GM23338 (cell line): ENCODE results near the gene HS6ST2. TPM values are rescaled to one million over a fixed set of nuclear protein-coding genes. Genes with fewer than 3 reads are reported as not detected.

Experiments
- ATAC-seq: fragments of 200-7000 bp; cut with Tn5 transposase; 3 replicates; pipeline ENCODE4 v1.9.1; 2020
- DNase-seq: peaks from one replicate; pipeline ENCODE4 v3.0.0-alpha.2; 2015; ENCODE audit warnings: low spot score
- H2AFZ ChIP-seq: fragments of 200-600 bp; sonication (generic); 2 replicates; pipeline ENCODE4 v1.8.0; 2016; ENCODE audit warnings: antibody characterized with exemption, mild to moderate bottlenecking, moderate library complexity
- H3F3A ChIP-seq: fragments of 200-600 bp; sonication (generic); replicated peaks from 2 replicates; pipeline ENCODE4 v1.8.0; 2017; ENCODE audit warnings: antibody characterized with exemption, mixed run types, low read depth
- H3K27ac ChIP-seq: fragments of 200-600 bp; sonication (generic); 2 replicates; pipeline ENCODE4 v1.6.1; 2016; ENCODE audit warnings: low read depth
- H3K27me3 ChIP-seq: fragments of 200-600 bp; sonication (generic); 2 replicates; pipeline ENCODE4 v1.8.0; 2016; ENCODE audit warnings: mild to moderate bottlenecking, mixed run types, moderate library complexity; ENCODE audit not compliant: insufficient read depth
- H3K36me3 ChIP-seq: fragments of 200-600 bp; sonication (generic); 2 replicates; pipeline ENCODE4 v1.8.0; 2016; ENCODE audit warnings: mild to moderate bottlenecking; ENCODE audit not compliant: insufficient read depth
- H3K4me1 ChIP-seq: fragments of 200-600 bp; sonication (generic); 2 replicates; pipeline ENCODE4 v1.8.0; 2016; ENCODE audit warnings: mild to moderate bottlenecking, moderate library complexity; ENCODE audit not compliant: insufficient read depth
- H3K4me2 ChIP-seq: fragments of 200-600 bp; sonication (generic); 2 replicates; pipeline ENCODE4 v1.7.1; 2017; ENCODE audit warnings: mixed run types
- H3K4me3 ChIP-seq: fragments of 200-600 bp; sonication (generic); 2 replicates; pipeline ENCODE4 v1.6.1; 2016; ENCODE audit warnings: mixed run types
- H3K79me2 ChIP-seq: fragments of 200-600 bp; sonication (generic); replicated peaks from 2 replicates; pipeline ENCODE4 v1.8.0; 2017; ENCODE audit warnings: mild to moderate bottlenecking; ENCODE audit not compliant: insufficient read depth
- H3K9me2 ChIP-seq: fragments of 200-600 bp; sonication (generic); 2 replicates; pipeline ENCODE4 v1.8.0; 2017; ENCODE audit not compliant: insufficient read depth
- H4K20me1 ChIP-seq: fragments of 200-600 bp; sonication (generic); replicated peaks from 2 replicates; pipeline ENCODE4 v1.8.0; 2017; ENCODE audit warnings: mild to moderate bottlenecking; ENCODE audit not compliant: insufficient read depth
- H3K27ac Mint-ChIP-seq: 2 replicates; pipeline ENCODE4 v1.8.0; 2020; ENCODE audit warnings: inconsistent platforms, mild to moderate bottlenecking, moderate library complexity, mixed read lengths
- H3K27me3 Mint-ChIP-seq: 3 replicates; pipeline ENCODE4 v1.8.0; 2022; ENCODE audit warnings: low read depth, mild to moderate bottlenecking, moderate library complexity, mixed read lengths, inconsistent platforms; ENCODE audit not compliant: insufficient read depth, poor library complexity
- H3K36me3 Mint-ChIP-seq: 3 replicates; pipeline ENCODE4 v1.8.0; 2021; ENCODE audit warnings: low read depth, mild to moderate bottlenecking, inconsistent platforms, moderate library complexity, mixed read lengths
- H3K4me1 Mint-ChIP-seq: 3 replicates; pipeline ENCODE4 v1.8.0; 2020; ENCODE audit warnings: mild to moderate bottlenecking, inconsistent platforms, mixed read lengths
- H3K4me3 Mint-ChIP-seq: 3 replicates; pipeline ENCODE4 v1.8.0; 2021; ENCODE audit warnings: moderate library complexity, mild to moderate bottlenecking, inconsistent platforms, mixed read lengths
- H3K9me3 Mint-ChIP-seq: 3 replicates; pipeline ENCODE4 v1.8.0; 2020; ENCODE audit warnings: moderate library complexity, mild to moderate bottlenecking, inconsistent platforms, mixed read lengths
- CREB1 ChIP-seq: fragments of 250-450 bp; sonication (Bioruptor Pico); IDR thresholded peaks from 2 replicates; pipeline ENCODE4 v1.5.0; 2020; ENCODE audit warnings: low read depth, mild to moderate bottlenecking, moderate library complexity
- CTCF ChIP-seq, 2 experiments: fragments of 200-600 bp in 1 of 2; sonication (generic) in 1 of 2; conservative IDR thresholded peaks; 2 replicates each; pipeline versions ENCODE4 v1.5.1 to v1.6.1; 2016 to 2017; ENCODE audit warnings: antibody characterized with exemption in 2 of 2, low read depth in 2 of 2, mild to moderate bottlenecking in 2 of 2, moderate library complexity in 1 of 2
- EZH2 ChIP-seq: fragments of 200-600 bp; sonication (generic); IDR thresholded peaks from one replicate; pipeline ENCODE4 v1.8.0; 2017; ENCODE audit warnings: antibody characterized with exemption, mild to moderate bottlenecking, low read depth; ENCODE audit not compliant: unreplicated experiment
- EZH2phosphoT487 ChIP-seq: fragments of 200-600 bp; sonication (generic); IDR thresholded peaks from one replicate; pipeline ENCODE4 v1.8.1; 2018; ENCODE audit warnings: antibody characterized with exemption; ENCODE audit not compliant: unreplicated experiment
- JUNB ChIP-seq: IDR thresholded peaks from one replicate; pipeline ENCODE4 v1.6.1; 2016; ENCODE audit warnings: antibody characterized with exemption; ENCODE audit not compliant: unreplicated experiment
- NANOG ChIP-seq: IDR thresholded peaks from 2 replicates; pipeline ENCODE4 v1.6.1; 2016; ENCODE audit warnings: antibody characterized with exemption, borderline replicate concordance
- POLR2AphosphoS5 ChIP-seq: IDR thresholded peaks from 2 replicates; pipeline ENCODE4 v1.6.1; 2016; ENCODE audit warnings: antibody characterized with exemption, low read depth
- REST ChIP-seq: IDR thresholded peaks from one replicate; pipeline ENCODE4 v1.6.1; 2018; ENCODE audit warnings: antibody characterized with exemption; ENCODE audit not compliant: unreplicated experiment
- STAT1 ChIP-seq: IDR thresholded peaks from one replicate; pipeline ENCODE4 v1.6.1; 2016; ENCODE audit warnings: antibody characterized with exemption; ENCODE audit not compliant: unreplicated experiment
- ZNF114 ChIP-seq: fragments of 250-450 bp; sonication (Bioruptor Pico); IDR thresholded peaks from 2 replicates; pipeline ENCODE4 v1.5.0; 2020; ENCODE audit warnings: mild to moderate bottlenecking, moderate library complexity
- ZNF331 ChIP-seq: fragments of 250-450 bp; sonication (Bioruptor Pico); IDR thresholded peaks from 2 replicates; pipeline ENCODE4 v1.5.0; 2020; ENCODE audit warnings: low read depth, mild to moderate bottlenecking, moderate library complexity
- polyA plus RNA-seq: library from polyadenylated mRNA; unstranded; fragments of >200 nt; fragmentation: Nextera tagmentation; extraction: Ambion mirVana; gene quantifications from 2 replicates; pipeline ENCODE4 v1.2.1, GENCODE V29; 2016
- total RNA-seq: library from RNA; depleted of rRNA; stranded (reverse); fragments of >200 nt; shearing (Covaris generic); gene quantifications from 2 replicates; pipeline ENCODE4 v1.2.3, GENCODE V29; 2014
- TF ChIP-seq, protein P1 (sequence below): IDR thresholded peaks from 2 replicates; pipeline ENCODE4 v1.6.1; 2016; ENCODE audit warnings: antibody characterized with exemption
- TF ChIP-seq, protein P2 (sequence below): fragments of 250-450 bp; sonication (Bioruptor Pico); IDR thresholded peaks from 2 replicates; pipeline ENCODE4 v1.5.0; 2020; ENCODE audit warnings: mild to moderate bottlenecking, moderate library complexity

The HS6ST2 gene
- total and polyA plus RNA-seq, 2 experiments from 2014 or later: 0.82 to 4.8 TPM

DNA sequence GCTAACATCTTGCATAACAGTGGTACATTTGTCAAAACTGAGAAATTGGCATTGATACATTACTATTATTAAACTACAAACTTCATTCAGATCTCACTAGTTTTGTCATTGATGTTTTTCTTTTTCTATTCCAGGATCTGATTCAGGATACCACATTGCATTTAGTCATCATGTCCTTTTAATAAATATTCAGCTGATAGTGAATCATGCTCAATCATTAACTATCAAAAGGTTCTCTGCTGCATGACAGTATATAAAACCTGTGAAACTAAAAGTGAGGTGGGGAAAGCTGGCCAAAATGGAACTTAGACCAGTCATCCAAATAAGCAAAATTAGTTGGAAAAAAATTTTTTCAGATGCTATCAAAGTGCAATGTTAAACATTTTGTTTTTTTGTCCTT, 28.1 kb upstream of the HS6ST2 start:
- no peaks in the 10 kb centered on the region for H4K20me1 ChIP-seq
- H3K4me2 ChIP-seq: no peak overlapping the region
- H3K4me3 ChIP-seq: no peak overlapping the region
- no peaks in the 10 kb centered on the region for H3K79me2 ChIP-seq
- H3K4me1 ChIP-seq: no peaks in the 10 kb centered on the region
- no peaks in the 10 kb centered on the region for H3K27me3 ChIP-seq
- no peaks in the 10 kb centered on the region for H3K36me3 ChIP-seq
- TF ChIP-seq ZNF114: no peak
- no peak for TF ChIP-seq CTCF (conservative IDR thresholded peaks at IDR 0.05; ENCODE audit: low read depth in 2 of 2)
- TF ChIP-seq STAT1: no peak
- no peak for TF ChIP-seq EZH2phosphoT487
- no peak for TF ChIP-seq REST
- TF ChIP-seq JUNB: no peak
- TF ChIP-seq, protein P1, sequence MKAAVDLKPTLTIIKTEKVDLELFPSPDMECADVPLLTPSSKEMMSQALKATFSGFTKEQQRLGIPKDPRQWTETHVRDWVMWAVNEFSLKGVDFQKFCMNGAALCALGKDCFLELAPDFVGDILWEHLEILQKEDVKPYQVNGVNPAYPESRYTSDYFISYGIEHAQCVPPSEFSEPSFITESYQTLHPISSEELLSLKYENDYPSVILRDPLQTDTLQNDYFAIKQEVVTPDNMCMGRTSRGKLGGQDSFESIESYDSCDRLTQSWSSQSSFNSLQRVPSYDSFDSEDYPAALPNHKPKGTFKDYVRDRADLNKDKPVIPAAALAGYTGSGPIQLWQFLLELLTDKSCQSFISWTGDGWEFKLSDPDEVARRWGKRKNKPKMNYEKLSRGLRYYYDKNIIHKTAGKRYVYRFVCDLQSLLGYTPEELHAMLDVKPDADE: no peak
- no peak for TF ChIP-seq CREB1 (CRISPR knock-in tag)
- no peak for TF ChIP-seq EZH2
- TF ChIP-seq, protein P2, sequence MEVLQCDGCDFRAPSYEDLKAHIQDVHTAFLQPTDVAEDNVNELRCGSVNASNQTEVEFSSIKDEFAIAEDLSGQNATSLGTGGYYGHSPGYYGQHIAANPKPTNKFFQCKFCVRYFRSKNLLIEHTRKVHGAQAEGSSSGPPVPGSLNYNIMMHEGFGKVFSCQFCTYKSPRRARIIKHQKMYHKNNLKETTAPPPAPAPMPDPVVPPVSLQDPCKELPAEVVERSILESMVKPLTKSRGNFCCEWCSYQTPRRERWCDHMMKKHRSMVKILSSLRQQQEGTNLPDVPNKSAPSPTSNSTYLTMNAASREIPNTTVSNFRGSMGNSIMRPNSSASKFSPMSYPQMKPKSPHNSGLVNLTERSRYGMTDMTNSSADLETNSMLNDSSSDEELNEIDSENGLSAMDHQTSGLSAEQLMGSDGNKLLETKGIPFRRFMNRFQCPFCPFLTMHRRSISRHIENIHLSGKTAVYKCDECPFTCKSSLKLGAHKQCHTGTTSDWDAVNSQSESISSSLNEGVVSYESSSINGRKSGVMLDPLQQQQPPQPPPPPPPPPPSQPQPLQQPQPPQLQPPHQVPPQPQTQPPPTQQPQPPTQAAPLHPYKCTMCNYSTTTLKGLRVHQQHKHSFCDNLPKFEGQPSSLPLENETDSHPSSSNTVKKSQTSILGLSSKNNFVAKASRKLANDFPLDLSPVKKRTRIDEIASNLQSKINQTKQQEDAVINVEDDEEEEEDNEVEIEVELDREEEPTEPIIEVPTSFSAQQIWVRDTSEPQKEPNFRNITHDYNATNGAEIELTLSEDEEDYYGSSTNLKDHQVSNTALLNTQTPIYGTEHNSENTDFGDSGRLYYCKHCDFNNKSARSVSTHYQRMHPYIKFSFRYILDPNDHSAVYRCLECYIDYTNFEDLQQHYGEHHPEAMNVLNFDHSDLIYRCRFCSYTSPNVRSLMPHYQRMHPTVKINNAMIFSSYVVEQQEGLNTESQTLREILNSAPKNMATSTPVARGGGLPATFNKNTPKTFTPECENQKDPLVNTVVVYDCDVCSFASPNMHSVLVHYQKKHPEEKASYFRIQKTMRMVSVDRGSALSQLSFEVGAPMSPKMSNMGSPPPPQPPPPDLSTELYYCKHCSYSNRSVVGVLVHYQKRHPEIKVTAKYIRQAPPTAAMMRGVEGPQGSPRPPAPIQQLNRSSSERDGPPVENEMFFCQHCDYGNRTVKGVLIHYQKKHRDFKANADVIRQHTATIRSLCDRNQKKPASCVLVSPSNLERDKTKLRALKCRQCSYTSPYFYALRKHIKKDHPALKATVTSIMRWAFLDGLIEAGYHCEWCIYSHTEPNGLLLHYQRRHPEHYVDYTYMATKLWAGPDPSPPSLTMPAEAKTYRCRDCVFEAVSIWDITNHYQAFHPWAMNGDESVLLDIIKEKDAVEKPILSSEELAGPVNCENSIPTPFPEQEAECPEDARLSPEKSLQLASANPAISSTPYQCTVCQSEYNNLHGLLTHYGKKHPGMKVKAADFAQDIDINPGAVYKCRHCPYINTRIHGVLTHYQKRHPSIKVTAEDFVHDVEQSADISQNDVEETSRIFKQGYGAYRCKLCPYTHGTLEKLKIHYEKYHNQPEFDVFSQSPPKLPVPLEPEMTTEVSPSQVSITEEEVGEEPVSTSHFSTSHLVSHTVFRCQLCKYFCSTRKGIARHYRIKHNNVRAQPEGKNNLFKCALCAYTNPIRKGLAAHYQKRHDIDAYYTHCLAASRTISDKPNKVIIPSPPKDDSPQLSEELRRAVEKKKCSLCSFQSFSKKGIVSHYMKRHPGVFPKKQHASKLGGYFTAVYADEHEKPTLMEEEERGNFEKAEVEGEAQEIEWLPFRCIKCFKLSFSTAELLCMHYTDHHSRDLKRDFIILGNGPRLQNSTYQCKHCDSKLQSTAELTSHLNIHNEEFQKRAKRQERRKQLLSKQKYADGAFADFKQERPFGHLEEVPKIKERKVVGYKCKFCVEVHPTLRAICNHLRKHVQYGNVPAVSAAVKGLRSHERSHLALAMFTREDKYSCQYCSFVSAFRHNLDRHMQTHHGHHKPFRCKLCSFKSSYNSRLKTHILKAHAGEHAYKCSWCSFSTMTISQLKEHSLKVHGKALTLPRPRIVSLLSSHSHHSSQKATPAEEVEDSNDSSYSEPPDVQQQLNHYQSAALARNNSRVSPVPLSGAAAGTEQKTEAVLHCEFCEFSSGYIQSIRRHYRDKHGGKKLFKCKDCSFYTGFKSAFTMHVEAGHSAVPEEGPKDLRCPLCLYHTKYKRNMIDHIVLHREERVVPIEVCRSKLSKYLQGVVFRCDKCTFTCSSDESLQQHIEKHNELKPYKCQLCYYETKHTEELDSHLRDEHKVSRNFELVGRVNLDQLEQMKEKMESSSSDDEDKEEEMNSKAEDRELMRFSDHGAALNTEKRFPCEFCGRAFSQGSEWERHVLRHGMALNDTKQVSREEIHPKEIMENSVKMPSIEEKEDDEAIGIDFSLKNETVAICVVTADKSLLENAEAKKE (CRISPR knock-in tag): no peak
- no peak for TF ChIP-seq ZNF331 (CRISPR knock-in tag)
- TF ChIP-seq POLR2AphosphoS5: no peak
- TF ChIP-seq NANOG: no peak
- no peak overlapping the region for H2AFZ ChIP-seq
- Mint-ChIP-seq H3K27me3 (no peaks in the 10 kb centered on the region), H3K27ac (no peak overlapping the region), H3K4me1 (peaks cover 18% of the 10 kb centered on the region), H3K36me3 (no peaks in the 10 kb centered on the region), H3K4me3 (no peak overlapping the region), H3K9me3 (no peaks in the 10 kb centered on the region)
- no peak for DNase-seq
- no peak for ATAC-seq
- no peak overlapping the region for H3K27ac ChIP-seq
- no peaks in the 10 kb centered on the region for H3F3A ChIP-seq
- H3K9me2 ChIP-seq: no peaks in the 10 kb centered on the region
